AG09309 (cell line): ENCODE results near the gene MAD1L1.

ENCODE experiments used
- DNase-seq: peaks from one replicate; pipeline ENCODE4 v3.0.0-alpha.2; 2010; ENCODE audit warnings: low read depth
- H3K4me3 ChIP-seq: 2 replicates; pipeline ENCODE4 v1.5.1; 2011; ENCODE audit warnings: mild to moderate bottlenecking, low read depth, low read length, moderate library complexity; ENCODE audit not compliant: control insufficient read depth
- TF ChIP-seq, protein P1 (sequence below): IDR thresholded peaks from 2 replicates; pipeline ENCODE4 v1.5.1; 2011; ENCODE audit warnings: mild to moderate bottlenecking, low read depth, low read length, inconsistent platforms; ENCODE audit not compliant: insufficient read depth, control insufficient read depth; ENCODE audit errors: missing control alignments

Gene MAD1L1

GRCh38 chr7:1813394-1814088, 419.2 kb downstream of the MAD1L1 start:
- no peak overlapping the region for H3K4me3 ChIP-seq
- no peak for DNase-seq
- TF ChIP-seq, protein P1, sequence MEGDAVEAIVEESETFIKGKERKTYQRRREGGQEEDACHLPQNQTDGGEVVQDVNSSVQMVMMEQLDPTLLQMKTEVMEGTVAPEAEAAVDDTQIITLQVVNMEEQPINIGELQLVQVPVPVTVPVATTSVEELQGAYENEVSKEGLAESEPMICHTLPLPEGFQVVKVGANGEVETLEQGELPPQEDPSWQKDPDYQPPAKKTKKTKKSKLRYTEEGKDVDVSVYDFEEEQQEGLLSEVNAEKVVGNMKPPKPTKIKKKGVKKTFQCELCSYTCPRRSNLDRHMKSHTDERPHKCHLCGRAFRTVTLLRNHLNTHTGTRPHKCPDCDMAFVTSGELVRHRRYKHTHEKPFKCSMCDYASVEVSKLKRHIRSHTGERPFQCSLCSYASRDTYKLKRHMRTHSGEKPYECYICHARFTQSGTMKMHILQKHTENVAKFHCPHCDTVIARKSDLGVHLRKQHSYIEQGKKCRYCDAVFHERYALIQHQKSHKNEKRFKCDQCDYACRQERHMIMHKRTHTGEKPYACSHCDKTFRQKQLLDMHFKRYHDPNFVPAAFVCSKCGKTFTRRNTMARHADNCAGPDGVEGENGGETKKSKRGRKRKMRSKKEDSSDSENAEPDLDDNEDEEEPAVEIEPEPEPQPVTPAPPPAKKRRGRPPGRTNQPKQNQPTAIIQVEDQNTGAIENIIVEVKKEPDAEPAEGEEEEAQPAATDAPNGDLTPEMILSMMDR: no peak

DNA sequence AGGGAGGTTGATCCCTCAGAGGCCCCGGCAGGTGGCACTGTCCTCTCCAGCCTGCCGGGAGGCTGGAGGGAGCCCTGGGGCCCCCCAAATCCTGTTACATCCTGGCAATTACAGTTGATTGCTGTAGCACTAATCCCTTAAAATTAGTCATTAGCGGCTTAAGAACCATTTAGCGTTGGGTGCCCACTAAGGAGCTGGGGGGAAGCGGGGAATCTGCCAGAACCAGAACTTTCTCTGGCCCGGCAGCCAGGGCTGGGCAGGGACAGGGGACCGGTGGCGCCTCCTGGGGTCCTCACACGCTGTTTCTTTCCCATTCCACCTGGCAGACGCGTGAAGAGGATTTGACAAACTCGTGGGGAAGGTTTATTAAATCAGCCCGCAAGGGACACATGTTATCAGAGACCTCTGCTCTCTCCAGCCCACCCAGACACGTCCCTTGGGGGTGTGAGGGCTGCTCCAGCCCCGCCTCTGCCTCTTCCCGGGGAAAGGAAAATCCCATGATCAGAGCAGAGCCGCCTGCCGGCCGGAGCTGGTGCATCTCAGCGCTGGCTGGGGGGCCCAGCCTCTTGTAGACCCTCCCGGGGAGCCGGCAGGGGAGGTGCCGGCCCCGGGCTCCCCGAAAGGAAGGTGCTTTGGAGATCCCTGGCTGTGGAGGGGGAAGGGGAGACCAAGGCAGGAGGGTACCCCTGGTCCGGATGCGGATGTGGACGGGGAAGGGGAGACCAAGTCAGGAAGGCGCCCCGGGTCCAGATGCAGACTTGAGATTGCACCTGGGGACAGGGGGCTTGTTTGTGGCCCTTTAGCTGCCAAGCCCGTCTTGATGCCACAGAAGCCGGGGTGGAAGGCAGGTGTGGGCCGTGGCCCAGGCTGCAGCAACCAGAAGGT, 420.0 kb downstream of the MAD1L1 start:
- no peak for DNase-seq
- no peak overlapping the region for H3K4me3 ChIP-seq
- TF ChIP-seq, protein P1: peak; percentile 1

GRCh38 chr7:1811850-1812508, 420.8 kb downstream of the MAD1L1 start:
- DNase-seq: no peak
- H3K4me3 ChIP-seq: no peak overlapping the region
- TF ChIP-seq, protein P1: no peak

GRCh38 chr7:1810961-1811849, 421.5 kb downstream of the MAD1L1 start:
- TF ChIP-seq, protein P1: no peak
- H3K4me3 ChIP-seq: no peak overlapping the region
- peak; percentile 1 for DNase-seq

GRCh38 chr7:1810521-1810920, 422.2 kb downstream of the MAD1L1 start:
- no peak for DNase-seq
- H3K4me3 ChIP-seq: no peak overlapping the region
- TF ChIP-seq, protein P1: no peak
